Psoas muscle (tissue), 8 donors: ENCODE data around the gene COG8. TPM values are rescaled to one million over a fixed set of nuclear protein-coding genes. Genes with fewer than 3 reads are reported as not detected.
A peak's percentile ranks its signal among the peaks of the same experiment; 100 is the strongest.

ENCODE experiments used
- ATAC-seq, 4 donors: fragments of 200-7000 bp; cut with Tn5 transposase; one replicate each; pipeline ENCODE4 v1.9.1; 2020; ENCODE audit warnings: moderate library complexity in 3 of 4, mild to moderate bottlenecking in 2 of 4
- DNase-seq, 2 donors: peaks; one replicate each; pipeline ENCODE4 v3.0.0-alpha.2; 2020
- H3K27ac ChIP-seq: fragments of 200-600 bp; one replicate; pipeline ENCODE4 v1.8.0; 2022
- H3K27me3 ChIP-seq, 3 donors: fragments of 200-600 bp in 1 of 3; one replicate each; pipeline versions ENCODE4 v1.6.1 to v1.8.0; 2013 to 2022; ENCODE audit warnings: low read length in 2 of 3, mild to moderate bottlenecking in 2 of 3, moderate library complexity in 1 of 3; ENCODE audit not compliant: insufficient read depth in 3 of 3
- H3K36me3 ChIP-seq, 2 donors: fragments of 200-600 bp in 1 of 2; one replicate each; pipeline versions ENCODE4 v1.6.1 to v1.8.0; 2013 to 2022; ENCODE audit warnings: low read depth in 1 of 2, mild to moderate bottlenecking in 1 of 2, moderate library complexity in 1 of 2; ENCODE audit not compliant: insufficient read depth in 1 of 2
- H3K4me1 ChIP-seq: fragments of 200-600 bp; one replicate; pipeline ENCODE4 v1.8.0; 2022
- H3K4me3 ChIP-seq: fragments of 200-600 bp; one replicate; pipeline ENCODE4 v1.8.0; 2022; ENCODE audit warnings: mild to moderate bottlenecking
- H3K9me3 ChIP-seq: fragments of 200-600 bp; one replicate; pipeline ENCODE4 v1.8.0; 2022
- WGBS, 3 donors: extraction: QIAGEN DNeasy Blood & Tissue Kit; methylation state at CpG; one replicate each; pipeline versions ENCODE4 v1.1.6 to v1.1.7; 2013; 5-methylcytosine and 5-hydroxymethylcytosine counted together
- intact Hi-C, 2 donors: fragments of 100-400 bp; cut with DNase I; formaldehyde crosslinking; loops; one replicate each; pipeline versions ENCODE4 v1.11.0 to v1.14.2; 2022
- polyA plus RNA-seq, 3 donors: library from polyadenylated mRNA; stranded (reverse); fragments of 200-250 nt; gene quantifications; one replicate each; pipeline ENCODE4 v1.2.3, GENCODE V29; 2013
- total RNA-seq, 4 donors: library from RNA; stranded (reverse); fragmentation: NEBNext Ultra II Directional in 2 of 4; extraction: Animal tissue kit (Norgen Biotek cat#: 25700) in 2 of 4; gene quantifications; one replicate each; pipeline versions ENCODE4 v1.2.1 to v1.2.4, GENCODE V29; 2021 to 2023
- TF ChIP-seq, protein P1 (sequence below): fragments of 200-600 bp; IDR thresholded peaks from one replicate; pipeline ENCODE4 v1.8.0; 2022; ENCODE audit warnings: antibody characterized with exemption
- donor health status: healthy with polysubstance abuse.
- donor health status: DM: no; HTN: no; CAD: no; lungs with moderate emphysema.
- donor health status: Bipolar disorder and iron deficiency.
- donor health status: healthy.
- donor health status: DM: yes; HTN: yes; CAD: no.
- donor health status: DM: no; HTN: no; CAD: no.
- donor health status: DM: no; HTN: no; CAD: no.
- donor health status: DM: yes; HTN: yes; CAD: no.

Gene COG8
- total and polyA plus RNA-seq, 7 donors, result 16.7 to 36.5 (median 28.3) TPM

DNA sequence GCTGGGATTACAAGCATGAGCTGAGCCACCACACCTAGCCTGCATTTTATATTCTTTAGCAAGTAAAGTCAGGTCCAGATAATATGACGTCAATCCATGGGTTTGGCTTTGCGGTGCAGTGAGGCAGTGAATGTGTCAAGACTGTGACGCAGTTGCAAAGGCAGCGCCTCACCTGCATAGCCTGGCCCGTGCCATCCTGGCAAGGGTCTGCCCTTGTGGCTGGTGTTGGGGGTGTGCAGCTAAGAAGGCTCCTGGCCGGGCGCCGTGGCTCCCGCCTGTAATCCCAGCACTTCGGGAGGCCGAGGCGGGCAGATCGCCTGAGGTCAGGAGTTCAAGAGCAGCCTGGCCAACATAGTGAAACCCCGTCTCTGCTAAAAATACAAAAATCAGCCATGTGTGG is 15.9 kb downstream of the COG8 start:
- Histone ChIP-seq H3K36me3 (peaks cover 4 to 99% of the 10 kb centered on the region in 2 donors), H3K27ac (peak overlapping the region; percentile 98), H3K9me3 (no peaks in the 10 kb centered on the region), H3K4me1 (peaks cover 55% of the 10 kb centered on the region), H3K27me3 (no peaks in the 10 kb centered on the region), H3K4me3 (no peak overlapping the region)
- ATAC-seq, result no peak
- DNase-seq, result no peak
- TF ChIP-seq, protein P1, sequence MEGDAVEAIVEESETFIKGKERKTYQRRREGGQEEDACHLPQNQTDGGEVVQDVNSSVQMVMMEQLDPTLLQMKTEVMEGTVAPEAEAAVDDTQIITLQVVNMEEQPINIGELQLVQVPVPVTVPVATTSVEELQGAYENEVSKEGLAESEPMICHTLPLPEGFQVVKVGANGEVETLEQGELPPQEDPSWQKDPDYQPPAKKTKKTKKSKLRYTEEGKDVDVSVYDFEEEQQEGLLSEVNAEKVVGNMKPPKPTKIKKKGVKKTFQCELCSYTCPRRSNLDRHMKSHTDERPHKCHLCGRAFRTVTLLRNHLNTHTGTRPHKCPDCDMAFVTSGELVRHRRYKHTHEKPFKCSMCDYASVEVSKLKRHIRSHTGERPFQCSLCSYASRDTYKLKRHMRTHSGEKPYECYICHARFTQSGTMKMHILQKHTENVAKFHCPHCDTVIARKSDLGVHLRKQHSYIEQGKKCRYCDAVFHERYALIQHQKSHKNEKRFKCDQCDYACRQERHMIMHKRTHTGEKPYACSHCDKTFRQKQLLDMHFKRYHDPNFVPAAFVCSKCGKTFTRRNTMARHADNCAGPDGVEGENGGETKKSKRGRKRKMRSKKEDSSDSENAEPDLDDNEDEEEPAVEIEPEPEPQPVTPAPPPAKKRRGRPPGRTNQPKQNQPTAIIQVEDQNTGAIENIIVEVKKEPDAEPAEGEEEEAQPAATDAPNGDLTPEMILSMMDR, result no peak
- 61 to 67% (median 66%) methylated on average over 14 of the region's 14 CpGs for WGBS, 3 donors
- intact Hi-C loops, result no loop called here

- Histone ChIP-seq H3K9me3 (no peaks in the 10 kb centered on the region), H3K4me1 (peaks cover 44% of the 10 kb centered on the region), H3K4me3 (no peak overlapping the region), H3K36me3 (peaks cover 4 to 94% of the 10 kb centered on the region in 2 donors), H3K27me3 (no peaks in the 10 kb centered on the region), H3K27ac (peak overlapping the region; percentile 2)
- WGBS, 3 donors, result 83 to 87% (median 84%) methylated on average over 7 of the region's 7 CpGs
- DNase-seq, result no peak
- TF ChIP-seq, protein P1, result no peak
- intact Hi-C loops, result no loop called here
- no peak for ATAC-seq
These were observed 17.0 kb downstream of the COG8 start for GRCh38 chr16:69322343-69322742.

DNA sequence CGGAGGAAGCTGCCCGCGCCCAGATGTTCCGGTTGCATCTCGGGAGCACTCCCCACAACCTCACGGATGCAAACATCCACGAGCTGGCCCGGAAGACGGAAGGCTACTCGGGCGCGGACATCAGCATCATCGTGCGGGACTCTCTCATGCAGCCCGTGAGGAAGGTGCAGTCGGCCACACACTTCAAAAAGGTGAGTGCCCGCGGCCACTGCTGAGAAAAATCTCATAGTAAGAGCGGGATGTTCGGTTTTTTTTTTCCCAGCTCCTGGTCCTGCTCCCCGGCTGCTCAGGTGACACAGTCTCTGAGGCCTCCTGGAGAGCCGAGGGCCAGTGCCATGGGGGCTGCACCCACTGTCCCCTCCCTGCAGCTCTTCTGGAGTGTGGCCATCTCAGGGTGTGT is 18.3 kb downstream of the COG8 start:
- TF ChIP-seq, protein P1, result no peak
- H3K4me3 ChIP-seq, result no peak overlapping the region
- H3K27ac ChIP-seq, result no peak overlapping the region
- no peaks in the 10 kb centered on the region for H3K27me3 ChIP-seq
- intact Hi-C loops, result no loop called here
- WGBS, 3 donors, result 84 to 93% (median 86%) methylated on average over 22 of the region's 22 CpGs
- DNase-seq, result no peak
- H3K9me3 ChIP-seq, result no peaks in the 10 kb centered on the region
- ATAC-seq, result no peak
- peaks cover 41% of the 10 kb centered on the region for H3K4me1 ChIP-seq
- peaks cover 6 to 95% of the 10 kb centered on the region in 2 donors for H3K36me3 ChIP-seq

DNA sequence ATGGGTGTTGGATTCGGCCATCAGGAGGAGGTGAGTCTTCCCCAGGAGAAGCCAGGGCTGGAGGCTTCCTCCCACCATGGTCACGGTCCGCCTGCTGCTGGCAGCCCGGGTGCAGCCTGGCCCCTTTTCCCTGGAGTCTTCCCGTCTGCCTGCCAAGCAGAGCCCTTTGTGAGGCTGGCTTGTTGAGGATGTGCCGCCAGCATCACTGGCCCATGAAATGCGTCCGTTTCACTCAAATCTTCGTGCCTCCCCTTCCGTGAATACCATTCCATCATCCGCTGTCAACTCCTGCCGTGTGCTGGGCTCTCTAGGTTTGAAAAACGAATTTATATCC is 18.7 kb downstream of the COG8 start:
- no peaks in the 10 kb centered on the region for H3K9me3 ChIP-seq
- WGBS, 3 donors, result 70 to 84% (median 70%) methylated on average over 13 of the region's 13 CpGs
- H3K4me3 ChIP-seq, result no peak overlapping the region
- no peak overlapping the region for H3K27ac ChIP-seq
- no peaks in the 10 kb centered on the region for H3K27me3 ChIP-seq
- TF ChIP-seq, protein P1, result no peak
- H3K36me3 ChIP-seq, result peaks cover 6 to 95% of the 10 kb centered on the region in 2 donors
- peaks cover 38% of the 10 kb centered on the region for H3K4me1 ChIP-seq
- DNase-seq, result no peak
- intact Hi-C loops, result no loop called here
- ATAC-seq, result no peak
